A549 (cell line): Measurements from ENCODE around the gene CLDN14.

ENCODE experiments used
- CEBPB ChIP-seq, 2 experiments: fragments of >200 bp in 1 of 2; sonication (Bioruptor Twin) in 1 of 2; formaldehyde crosslinking in 1 of 2; IDR thresholded peaks; 2 replicates each; pipeline ENCODE4 v1.6.1; 2012 to 2016
- JUNB ChIP-seq: fragments of >200 bp; sonication (Bioruptor Twin); formaldehyde crosslinking; IDR thresholded peaks from 2 replicates; pipeline ENCODE4 v1.6.1; 2016
- POLR2A ChIP-seq: IDR thresholded peaks from 2 replicates; pipeline ENCODE4 v1.6.1; 2012; ENCODE audit warnings: mild to moderate bottlenecking, low read length
- RAD21 ChIP-seq, 2 experiments: fragments of >200 bp in 1 of 2; sonication (Bioruptor Twin) in 1 of 2; formaldehyde crosslinking in 1 of 2; IDR thresholded peaks in 1 of 2; conservative IDR thresholded peaks in 1 of 2; 2 replicates in 1 of 2; 3 replicates in 1 of 2; pipeline ENCODE4 v1.6.1; 2012 to 2018; ENCODE audit warnings: inconsistent platforms in 1 of 2
- RARB ChIP-seq: fragments of 250-450 bp; sonication (Bioruptor Pico); IDR thresholded peaks from 2 replicates; pipeline ENCODE4 v1.8.0; 2021; ENCODE audit warnings: mild to moderate bottlenecking, moderate library complexity
- SREBF2 ChIP-seq: fragments of 450-650 bp; IDR thresholded peaks from 2 replicates; pipeline ENCODE4 v1.6.1; 2014; ENCODE audit warnings: mild to moderate bottlenecking, moderate library complexity
- TP53 ChIP-seq: fragments of 250-450 bp; sonication (Bioruptor Pico); IDR thresholded peaks from 2 replicates; pipeline ENCODE4 v1.5.0; 2021; ENCODE audit warnings: mild to moderate bottlenecking, moderate library complexity
- TF ChIP-seq, protein P1 (sequence below): fragments of >200 bp; sonication (Bioruptor Twin); formaldehyde crosslinking; IDR thresholded peaks from 3 replicates; pipeline ENCODE4 v1.5.1; 2016
- TF ChIP-seq, protein P2 (sequence below): fragments of 450-650 bp; IDR thresholded peaks from 2 replicates; pipeline ENCODE4 v1.6.1; 2014; ENCODE audit warnings: antibody characterized with exemption

DNA sequence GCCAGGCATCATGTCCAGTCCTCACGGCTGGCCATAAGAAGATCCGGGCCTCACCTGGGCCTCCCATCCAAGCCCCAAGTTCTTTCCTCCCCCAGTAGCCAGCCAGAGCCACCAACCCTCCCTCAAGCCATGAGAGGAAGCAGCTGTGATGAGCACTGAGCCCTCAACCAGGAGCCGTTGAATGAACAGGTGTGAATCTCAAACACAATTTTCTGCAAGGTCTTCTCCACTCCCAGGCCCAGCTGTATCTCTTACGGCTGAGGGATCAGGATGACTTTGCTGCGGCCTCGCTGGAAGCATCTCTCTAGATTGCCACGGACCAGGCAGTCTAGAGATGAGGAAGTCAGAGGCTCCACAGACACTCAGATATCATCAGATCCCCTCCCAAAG, 9.8 kb upstream of the CLDN14 start:
- TF ChIP-seq, protein P1, sequence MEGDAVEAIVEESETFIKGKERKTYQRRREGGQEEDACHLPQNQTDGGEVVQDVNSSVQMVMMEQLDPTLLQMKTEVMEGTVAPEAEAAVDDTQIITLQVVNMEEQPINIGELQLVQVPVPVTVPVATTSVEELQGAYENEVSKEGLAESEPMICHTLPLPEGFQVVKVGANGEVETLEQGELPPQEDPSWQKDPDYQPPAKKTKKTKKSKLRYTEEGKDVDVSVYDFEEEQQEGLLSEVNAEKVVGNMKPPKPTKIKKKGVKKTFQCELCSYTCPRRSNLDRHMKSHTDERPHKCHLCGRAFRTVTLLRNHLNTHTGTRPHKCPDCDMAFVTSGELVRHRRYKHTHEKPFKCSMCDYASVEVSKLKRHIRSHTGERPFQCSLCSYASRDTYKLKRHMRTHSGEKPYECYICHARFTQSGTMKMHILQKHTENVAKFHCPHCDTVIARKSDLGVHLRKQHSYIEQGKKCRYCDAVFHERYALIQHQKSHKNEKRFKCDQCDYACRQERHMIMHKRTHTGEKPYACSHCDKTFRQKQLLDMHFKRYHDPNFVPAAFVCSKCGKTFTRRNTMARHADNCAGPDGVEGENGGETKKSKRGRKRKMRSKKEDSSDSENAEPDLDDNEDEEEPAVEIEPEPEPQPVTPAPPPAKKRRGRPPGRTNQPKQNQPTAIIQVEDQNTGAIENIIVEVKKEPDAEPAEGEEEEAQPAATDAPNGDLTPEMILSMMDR, result no peak
- TF ChIP-seq POLR2A, result no peak
- no peak for TF ChIP-seq RAD21 (conservative IDR thresholded peaks at IDR 0.05 in 1 of 2, IDR thresholded peaks at IDR 0.05 in 1 of 2)
- TF ChIP-seq SREBF2, result no peak
- no peak for TF ChIP-seq RARB (CRISPR knock-in tag)
- TF ChIP-seq TP53 (CRISPR knock-in tag), result no peak
- TF ChIP-seq CEBPB (IDR thresholded peaks at IDR 0.05), result no peak
- TF ChIP-seq, protein P2, sequence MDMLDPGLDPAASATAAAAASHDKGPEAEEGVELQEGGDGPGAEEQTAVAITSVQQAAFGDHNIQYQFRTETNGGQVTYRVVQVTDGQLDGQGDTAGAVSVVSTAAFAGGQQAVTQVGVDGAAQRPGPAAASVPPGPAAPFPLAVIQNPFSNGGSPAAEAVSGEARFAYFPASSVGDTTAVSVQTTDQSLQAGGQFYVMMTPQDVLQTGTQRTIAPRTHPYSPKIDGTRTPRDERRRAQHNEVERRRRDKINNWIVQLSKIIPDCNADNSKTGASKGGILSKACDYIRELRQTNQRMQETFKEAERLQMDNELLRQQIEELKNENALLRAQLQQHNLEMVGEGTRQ, result no peak
- no peak for TF ChIP-seq JUNB
